GM12872 (cell line): ENCODE measurements around the gene JPH4.

Source experiments
- CTCF ChIP-seq: IDR thresholded peaks from 3 replicates; pipeline ENCODE4 v1.5.1; 2011; ENCODE audit warnings: low read depth, mild to moderate bottlenecking, low read length, moderate library complexity; ENCODE audit not compliant: insufficient read depth

JPH4 gene

DNA sequence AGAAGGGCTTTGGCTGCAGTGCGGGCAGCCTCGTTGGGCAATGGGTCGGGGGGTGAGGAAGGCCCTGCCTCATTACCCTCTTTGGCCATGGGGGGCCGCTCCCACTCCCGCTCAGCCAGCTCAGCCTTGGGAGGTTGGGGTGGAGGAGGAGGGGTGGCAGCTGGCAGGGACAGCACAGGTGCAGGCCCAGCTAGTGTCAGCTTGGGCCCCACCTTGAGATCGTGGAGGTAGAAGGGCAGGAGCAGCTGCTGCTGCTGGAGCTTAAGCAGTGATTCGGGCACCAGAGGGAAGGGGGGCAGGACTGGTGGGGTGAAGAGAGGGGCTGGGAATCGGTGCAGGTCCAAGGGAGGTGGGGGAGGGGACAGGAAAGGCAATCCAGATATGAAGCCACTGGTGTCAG, 53.0 kb downstream of the JPH4 start:
- TF ChIP-seq CTCF: no peak

DNA sequence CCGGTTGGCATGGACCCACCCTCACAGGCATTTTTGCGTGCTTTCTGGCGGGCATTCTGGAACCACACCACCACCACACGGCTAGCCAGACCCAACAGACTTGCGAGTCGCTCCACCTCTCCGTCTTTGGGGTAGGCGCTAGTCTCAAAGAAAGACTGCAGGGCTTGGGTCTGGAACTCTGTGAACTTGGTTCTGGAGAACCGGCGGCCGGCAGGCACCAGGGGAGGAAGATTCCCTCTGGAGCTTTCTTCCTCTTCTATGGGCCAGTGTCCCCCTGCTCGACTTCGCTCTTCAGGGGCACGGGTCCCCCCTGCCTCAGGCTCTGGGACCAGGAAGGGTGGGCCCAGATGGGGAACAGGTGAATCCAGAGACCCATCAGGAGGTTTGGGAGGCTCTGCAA, 53.6 kb downstream of the JPH4 start:
- TF ChIP-seq CTCF: no peak

GRCh38 chr14:23523229-23524016, 55.2 kb downstream of the JPH4 start:
- TF ChIP-seq CTCF: no peak

DNA sequence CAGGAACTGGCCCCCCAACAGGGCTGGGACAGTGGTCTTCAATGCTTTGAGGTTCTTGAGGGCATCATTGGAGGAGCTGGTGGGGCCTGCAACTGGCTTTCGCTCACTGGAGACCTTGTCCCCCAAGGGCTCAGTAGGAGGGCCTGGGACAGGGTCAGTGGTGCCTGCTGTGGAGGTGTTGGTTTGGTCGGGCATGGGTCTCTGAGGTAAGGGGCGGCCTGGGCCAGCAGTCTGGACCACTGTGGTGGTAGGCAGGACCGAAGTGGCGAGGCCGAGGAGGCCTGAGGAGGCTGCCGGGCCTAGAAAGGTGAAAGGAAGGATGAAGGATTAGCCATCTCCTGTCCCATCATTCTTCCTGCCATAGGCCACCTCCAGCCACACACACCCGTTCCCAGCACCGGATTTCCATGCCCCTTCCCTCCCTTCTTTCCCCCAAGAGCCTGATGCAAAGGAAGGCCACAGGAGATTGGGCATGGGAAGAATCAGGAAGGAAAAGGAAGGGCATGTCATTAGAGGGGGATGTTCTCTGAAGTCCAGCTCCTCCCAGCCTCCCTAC, 55.9 kb downstream of the JPH4 start:
- TF ChIP-seq CTCF: no peak

DNA sequence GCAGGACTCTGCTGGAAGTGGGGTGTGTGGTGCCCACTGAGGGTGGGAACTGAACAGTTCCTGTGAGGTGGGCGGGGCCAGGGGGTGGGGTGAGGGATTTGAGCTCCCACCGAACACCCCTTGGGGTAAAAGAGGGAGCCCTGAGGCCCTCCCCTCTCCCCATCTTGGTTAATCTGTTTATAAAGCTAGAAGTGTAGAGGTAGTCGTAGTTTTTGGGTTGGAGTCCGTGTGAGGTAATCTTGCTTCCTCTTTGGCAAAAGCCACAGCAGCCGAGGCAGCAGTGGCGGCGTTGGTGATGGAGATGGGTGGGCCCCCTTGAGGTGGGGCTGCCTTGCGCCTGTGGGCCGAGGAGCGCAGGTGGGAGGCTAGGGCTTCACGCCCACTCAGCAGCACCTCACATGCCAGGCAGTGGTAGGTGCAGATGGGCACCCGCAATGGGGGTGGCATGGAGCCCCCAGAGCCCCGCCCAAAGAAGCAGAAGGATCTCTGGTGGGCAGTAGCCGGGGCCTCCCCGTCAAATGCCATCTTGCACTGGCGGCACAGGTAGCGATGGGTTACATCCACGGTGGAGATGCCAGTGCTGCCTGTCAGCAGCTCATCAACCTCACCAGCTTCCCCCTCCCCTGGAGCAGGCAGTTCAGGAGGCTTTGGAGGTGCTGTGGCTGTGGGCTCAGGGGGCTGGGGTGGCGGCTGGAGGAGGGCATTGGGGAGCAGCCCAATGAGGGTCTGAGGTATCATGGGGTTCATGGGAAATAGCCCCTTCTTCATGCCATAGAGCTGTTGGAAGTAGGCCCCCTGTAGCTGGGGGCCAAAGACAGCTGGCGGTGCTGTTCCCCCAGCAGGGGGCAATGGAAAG, 56.6 kb downstream of the JPH4 start:
- no peak for TF ChIP-seq CTCF

- no peak for TF ChIP-seq CTCF
These were observed 57.6 kb downstream of the JPH4 start for GRCh38 chr14:23520899-23521533.

- TF ChIP-seq CTCF: no peak
These were observed 59.9 kb downstream of the JPH4 start for GRCh38 chr14:23518709-23519108.
